ENCODE data around the gene OPRM1. TPM values are rescaled to one million over a fixed set of nuclear protein-coding genes. Genes with fewer than 3 reads are reported as not detected.
"Not testable (repeated sequence)": the region's sequence is repeated elsewhere in the genome, so short reads cannot be mapped to it uniquely, and the experiment has no call there.

The OPRM1 gene
- total RNA-seq, 1 donor from 2014 or later: not detected

GRCh38 chr6:154230393-154230792 lies 191.4 kb downstream of the OPRM1 start:
- no peaks in the 10 kb centered on the region for H3K4me1 ChIP-seq (ENCODE audit: control insufficient read depth in 3 of 3, insufficient read depth in 3 of 3, low read length in 3 of 3)
- H3K36me3 ChIP-seq (ENCODE audit: control insufficient read depth in 3 of 3, insufficient read depth in 3 of 3, low read length in 3 of 3): no peaks in the 10 kb centered on the region
- no peaks in the 10 kb centered on the region for H3K27me3 ChIP-seq (ENCODE audit: control insufficient read depth in 3 of 3, insufficient read depth in 3 of 3, low read length in 3 of 3)
- no peak overlapping the region for H3K27ac ChIP-seq (ENCODE audit: low read depth, low read length)
- H3K9me3 ChIP-seq (ENCODE audit: control insufficient read depth in 3 of 3, low read length in 3 of 3): no peaks in the 10 kb centered on the region
- H3K9ac ChIP-seq (ENCODE audit: low read depth in 1 of 3, low read length in 3 of 3): no peak overlapping the region
- no peak overlapping the region for H3K4me3 ChIP-seq (ENCODE audit: low read length in 3 of 3)

GRCh38 chr6:154230910-154231595 lies 192.0 kb downstream of the OPRM1 start:
- Histone ChIP-seq H3K27ac (ENCODE audit: low read depth, low read length) (no peak overlapping the region), H3K36me3 (ENCODE audit: control insufficient read depth in 3 of 3, insufficient read depth in 3 of 3, low read length in 3 of 3) (no peaks in the 10 kb centered on the region), H3K4me1 (ENCODE audit: control insufficient read depth in 3 of 3, insufficient read depth in 3 of 3, low read length in 3 of 3) (no peaks in the 10 kb centered on the region), H3K9ac (ENCODE audit: low read depth in 1 of 3, low read length in 3 of 3) (no peak overlapping the region), H3K27me3 (ENCODE audit: control insufficient read depth in 3 of 3, insufficient read depth in 3 of 3, low read length in 3 of 3) (no peaks in the 10 kb centered on the region), H3K4me3 (ENCODE audit: low read length in 3 of 3) (no peak overlapping the region), H3K9me3 (ENCODE audit: control insufficient read depth in 3 of 3, low read length in 3 of 3) (no peaks in the 10 kb centered on the region)

- no peak overlapping the region for H3K4me3 ChIP-seq (ENCODE audit: low read length in 3 of 3)
- H3K27me3 ChIP-seq (ENCODE audit: control insufficient read depth in 3 of 3, insufficient read depth in 3 of 3, low read length in 3 of 3): no peaks in the 10 kb centered on the region
- H3K36me3 ChIP-seq (ENCODE audit: control insufficient read depth in 3 of 3, insufficient read depth in 3 of 3, low read length in 3 of 3): no peaks in the 10 kb centered on the region
- H3K9ac ChIP-seq (ENCODE audit: low read depth in 1 of 3, low read length in 3 of 3): no peak overlapping the region
- H3K9me3 ChIP-seq (ENCODE audit: control insufficient read depth in 3 of 3, low read length in 3 of 3): no peaks in the 10 kb centered on the region
- no peaks in the 10 kb centered on the region for H3K4me1 ChIP-seq (ENCODE audit: control insufficient read depth in 3 of 3, insufficient read depth in 3 of 3, low read length in 3 of 3)
- H3K27ac ChIP-seq (ENCODE audit: low read depth, low read length): no peak overlapping the region
Observed at GRCh38 chr6:154232013-154232910, 193.2 kb downstream of the OPRM1 start.

- no peak overlapping the region for H3K27ac ChIP-seq (ENCODE audit: low read depth, low read length)
- no peaks in the 10 kb centered on the region for H3K27me3 ChIP-seq (ENCODE audit: control insufficient read depth in 3 of 3, insufficient read depth in 3 of 3, low read length in 3 of 3)
- no peak overlapping the region for H3K4me3 ChIP-seq (ENCODE audit: low read length in 3 of 3)
- H3K9ac ChIP-seq (ENCODE audit: low read depth in 1 of 3, low read length in 3 of 3): no peak overlapping the region
- H3K9me3 ChIP-seq (ENCODE audit: control insufficient read depth in 3 of 3, low read length in 3 of 3): no peaks in the 10 kb centered on the region
- H3K36me3 ChIP-seq (ENCODE audit: control insufficient read depth in 3 of 3, insufficient read depth in 3 of 3, low read length in 3 of 3): no peaks in the 10 kb centered on the region
- H3K4me1 ChIP-seq (ENCODE audit: control insufficient read depth in 3 of 3, insufficient read depth in 3 of 3, low read length in 3 of 3): no peaks in the 10 kb centered on the region
Observed at GRCh38 chr6:154233383-154233782, 194.3 kb downstream of the OPRM1 start.

GRCh38 chr6:154234019-154234772 lies 195.2 kb downstream of the OPRM1 start:
- Histone ChIP-seq H3K9ac (ENCODE audit: low read depth in 1 of 3, low read length in 3 of 3) (no peak overlapping the region), H3K36me3 (ENCODE audit: control insufficient read depth in 3 of 3, insufficient read depth in 3 of 3, low read length in 3 of 3) (no peaks in the 10 kb centered on the region), H3K9me3 (ENCODE audit: control insufficient read depth in 3 of 3, low read length in 3 of 3) (no peaks in the 10 kb centered on the region), H3K4me3 (ENCODE audit: low read length in 3 of 3) (no peak overlapping the region), H3K27ac (ENCODE audit: low read depth, low read length) (no peak overlapping the region), H3K27me3 (ENCODE audit: control insufficient read depth in 3 of 3, insufficient read depth in 3 of 3, low read length in 3 of 3) (no peaks in the 10 kb centered on the region), H3K4me1 (ENCODE audit: control insufficient read depth in 3 of 3, insufficient read depth in 3 of 3, low read length in 3 of 3) (no peaks in the 10 kb centered on the region)

- Histone ChIP-seq H3K27ac (ENCODE audit: low read depth, low read length) (no peak overlapping the region), H3K4me3 (ENCODE audit: low read length in 3 of 3) (no peak overlapping the region), H3K4me1 (ENCODE audit: control insufficient read depth in 3 of 3, insufficient read depth in 3 of 3, low read length in 3 of 3) (no peaks in the 10 kb centered on the region), H3K36me3 (ENCODE audit: control insufficient read depth in 3 of 3, insufficient read depth in 3 of 3, low read length in 3 of 3) (no peaks in the 10 kb centered on the region), H3K9ac (ENCODE audit: low read depth in 1 of 3, low read length in 3 of 3) (no peak overlapping the region), H3K9me3 (ENCODE audit: control insufficient read depth in 3 of 3, low read length in 3 of 3) (no peaks in the 10 kb centered on the region), H3K27me3 (ENCODE audit: control insufficient read depth in 3 of 3, insufficient read depth in 3 of 3, low read length in 3 of 3) (no peaks in the 10 kb centered on the region)
Observed at GRCh38 chr6:154236646-154237301, 197.7 kb downstream of the OPRM1 start.

GRCh38 chr6:154238831-154239230 lies 199.8 kb downstream of the OPRM1 start:
- H3K9me3 ChIP-seq (ENCODE audit: control insufficient read depth in 3 of 3, low read length in 3 of 3): no peaks in the 10 kb centered on the region
- H3K9ac ChIP-seq (ENCODE audit: low read depth in 1 of 3, low read length in 3 of 3): no peak overlapping the region
- no peaks in the 10 kb centered on the region for H3K4me1 ChIP-seq (ENCODE audit: control insufficient read depth in 3 of 3, insufficient read depth in 3 of 3, low read length in 3 of 3)
- H3K4me3 ChIP-seq (ENCODE audit: low read length in 3 of 3): no peak overlapping the region
- H3K36me3 ChIP-seq (ENCODE audit: control insufficient read depth in 3 of 3, insufficient read depth in 3 of 3, low read length in 3 of 3): no peaks in the 10 kb centered on the region
- H3K27me3 ChIP-seq (ENCODE audit: control insufficient read depth in 3 of 3, insufficient read depth in 3 of 3, low read length in 3 of 3): no peaks in the 10 kb centered on the region
- no peak overlapping the region for H3K27ac ChIP-seq (ENCODE audit: low read depth, low read length)

GRCh38 chr6:154239392-154239791 lies 200.4 kb downstream of the OPRM1 start:
- no peaks in the 10 kb centered on the region for H3K9me3 ChIP-seq (ENCODE audit: control insufficient read depth in 3 of 3, low read length in 3 of 3)
- no peaks in the 10 kb centered on the region for H3K36me3 ChIP-seq (ENCODE audit: control insufficient read depth in 3 of 3, insufficient read depth in 3 of 3, low read length in 3 of 3)
- no peak overlapping the region for H3K4me3 ChIP-seq (ENCODE audit: low read length in 3 of 3)
- H3K27me3 ChIP-seq (ENCODE audit: control insufficient read depth in 3 of 3, insufficient read depth in 3 of 3, low read length in 3 of 3): no peaks in the 10 kb centered on the region
- no peaks in the 10 kb centered on the region for H3K4me1 ChIP-seq (ENCODE audit: control insufficient read depth in 3 of 3, insufficient read depth in 3 of 3, low read length in 3 of 3)
- H3K27ac ChIP-seq (ENCODE audit: low read depth, low read length): no peak overlapping the region
- no peak overlapping the region for H3K9ac ChIP-seq (ENCODE audit: low read depth in 1 of 3, low read length in 3 of 3)

- not testable (repeated sequence) for H3K27me3 ChIP-seq (ENCODE audit: control insufficient read depth in 3 of 3, insufficient read depth in 3 of 3, low read length in 3 of 3); H3K36me3 ChIP-seq (ENCODE audit: control insufficient read depth in 3 of 3, insufficient read depth in 3 of 3, low read length in 3 of 3); H3K4me3 ChIP-seq (ENCODE audit: low read length in 3 of 3); H3K4me1 ChIP-seq (ENCODE audit: control insufficient read depth in 3 of 3, insufficient read depth in 3 of 3, low read length in 3 of 3); H3K9me3 ChIP-seq (ENCODE audit: control insufficient read depth in 3 of 3, low read length in 3 of 3); H3K9ac ChIP-seq (ENCODE audit: low read depth in 1 of 3, low read length in 3 of 3); H3K27ac ChIP-seq (ENCODE audit: low read depth, low read length)
Observed at GRCh38 chr6:154241061-154241460, 202.0 kb downstream of the OPRM1 start.

Data from skeletal muscle tissue (tissue), 4 donors.